ENCODE data around the gene LRG1.

The LRG1 gene

GRCh38 chr19:4507150-4507452, 32.7 kb downstream of the LRG1 start:
- no peak for DNase-seq (ENCODE audit: low spot score)
- TF ChIP-seq CTCF (IDR thresholded peaks at IDR 0.05; ENCODE audit: extremely low read depth, missing control alignments) = no peak

- no peak for TF ChIP-seq CTCF (IDR thresholded peaks at IDR 0.05; ENCODE audit: extremely low read depth, missing control alignments)
- no peak for DNase-seq (ENCODE audit: low spot score)
Measured at GRCh38 chr19:4506449-4507149, 33.2 kb downstream of the LRG1 start.

GRCh38 chr19:4505570-4506448, 34.0 kb downstream of the LRG1 start:
- no peak for TF ChIP-seq CTCF (IDR thresholded peaks at IDR 0.05; ENCODE audit: extremely low read depth, missing control alignments)
- DNase-seq (ENCODE audit: low spot score) = no peak

- DNase-seq (ENCODE audit: low spot score) = no peak
- no peak for TF ChIP-seq CTCF (IDR thresholded peaks at IDR 0.05; ENCODE audit: extremely low read depth, missing control alignments)
Measured at GRCh38 chr19:4504891-4505569, 34.8 kb downstream of the LRG1 start.

GRCh38 chr19:4504297-4504701, 35.5 kb downstream of the LRG1 start:
- TF ChIP-seq CTCF (IDR thresholded peaks at IDR 0.05; ENCODE audit: extremely low read depth, missing control alignments) = no peak
- DNase-seq (ENCODE audit: low spot score) = no peak

GRCh38 chr19:4503825-4504170, 36.0 kb downstream of the LRG1 start:
- no peak for TF ChIP-seq CTCF (IDR thresholded peaks at IDR 0.05; ENCODE audit: extremely low read depth, missing control alignments)
- no peak for DNase-seq (ENCODE audit: low spot score)

Measured in GM20000 (cell line).